OCI-LY7 (cell line): ENCODE measurements around the gene BRSK2. TPM values are rescaled to one million over a fixed set of nuclear protein-coding genes. Genes with fewer than 3 reads are reported as not detected.

Source experiments
- BruUV-seq: library from RNA; stranded (reverse); fragments of 400-500 nt; replicated peaks from 2 replicates; lab custom pipeline; 2021; lab: Mats Ljungman, UMichigan
- CTCF ChIA-PET: fragments of 300-600 bp; sonication (Branson Sonifier 250); formaldehyde crosslinking; loops from one replicate; lab custom pipeline; 2022; ENCODE audit warnings: antibody characterized with exemption; ENCODE audit not compliant: unreplicated experiment; lab: Charles Lee
- POLR2A ChIA-PET: fragments of 300-600 bp; sonication (Branson Sonifier 250); formaldehyde crosslinking; loops from one replicate; lab custom pipeline; 2022; ENCODE audit warnings: antibody characterized with exemption; lab: Charles Lee
- DNase-seq: peaks from one replicate; pipeline ENCODE4 v3.0.0-alpha.2; 2015; ENCODE audit warnings: low spot score
- H2AFZ ChIP-seq: fragments of 200-600 bp; sonication (generic), shearing (Covaris generic); 2 replicates; pipeline ENCODE4 v1.6.1; 2014; ENCODE audit warnings: mild to moderate bottlenecking, antibody characterized with exemption, low read length, moderate library complexity
- H3K27ac ChIP-seq: fragments of 200-600 bp; sonication (generic); 2 replicates; pipeline ENCODE4 v1.5.1; 2014; ENCODE audit warnings: mixed run types, low read depth, mild to moderate bottlenecking, moderate library complexity, low read length, inconsistent platforms; ENCODE audit not compliant: poor library complexity, severe bottlenecking
- H3K36me3 ChIP-seq: fragments of 200-600 bp; sonication (generic); 2 replicates; pipeline ENCODE4 v1.6.1; 2014; ENCODE audit warnings: mild to moderate bottlenecking, antibody characterized with exemption, low read length, moderate library complexity, mixed read lengths; ENCODE audit not compliant: insufficient read depth
- H3K4me1 ChIP-seq: fragments of 200-600 bp; sonication (generic); 2 replicates; pipeline ENCODE4 v1.5.1; 2014; ENCODE audit warnings: mild to moderate bottlenecking, low read length; ENCODE audit not compliant: insufficient read depth, poor library complexity, severe bottlenecking
- H3K4me2 ChIP-seq: fragments of 200-600 bp; sonication (generic); 2 replicates; pipeline ENCODE4 v1.6.1; 2014; ENCODE audit warnings: mild to moderate bottlenecking, low read length
- H3K4me3 ChIP-seq: fragments of 200-600 bp; sonication (generic); 2 replicates; pipeline ENCODE4 v1.5.1; 2014; ENCODE audit warnings: mild to moderate bottlenecking, low read depth, low read length; ENCODE audit not compliant: poor library complexity, severe bottlenecking
- H3K79me2 ChIP-seq: fragments of 200-600 bp; sonication (generic); 2 replicates; pipeline ENCODE4 v1.6.1; 2016; ENCODE audit warnings: low read depth, mild to moderate bottlenecking, low read length, moderate library complexity, mixed read lengths; ENCODE audit not compliant: insufficient read depth
- H3K9me2 ChIP-seq: fragments of 200-600 bp; sonication (generic); 2 replicates; pipeline ENCODE4 v1.6.1; 2016; ENCODE audit warnings: mild to moderate bottlenecking, low read length, mixed read lengths; ENCODE audit not compliant: insufficient read depth
- H3K9me3 ChIP-seq: fragments of 200-600 bp; sonication (generic); 2 replicates; pipeline ENCODE4 v1.6.1; 2014; ENCODE audit warnings: mild to moderate bottlenecking, mixed run types, low read length, mixed read lengths
- H4K20me1 ChIP-seq: fragments of 200-600 bp; sonication (generic); 2 replicates; pipeline ENCODE4 v1.6.1; 2014; ENCODE audit warnings: mild to moderate bottlenecking, antibody characterized with exemption, low read length, moderate library complexity, mixed read lengths; ENCODE audit not compliant: insufficient read depth
- EZH2phosphoT487 ChIP-seq: fragments of 200-600 bp; sonication (generic); IDR thresholded peaks from 2 replicates; pipeline ENCODE4 v1.6.1; 2018; ENCODE audit warnings: low read depth, borderline replicate concordance, mild to moderate bottlenecking, mixed run types, antibody characterized with exemption, low read length, moderate library complexity, mixed read lengths
- intact Hi-C: fragments of 100-400 bp; cut with micrococcal nuclease; formaldehyde crosslinking; loops from one replicate; pipeline ENCODE4 v1.10.0; 2022; ENCODE audit not compliant: unreplicated experiment
- total RNA-seq, 2 experiments: library from RNA; depleted of rRNA in 1 of 2; stranded (reverse); fragments of >200 nt in 1 of 2; shearing (Covaris generic) in 1 of 2; gene quantifications; 2 replicates each; pipeline ENCODE4 v1.2.3, GENCODE V29; 2014 to 2022
- TF ChIP-seq, protein P1 (sequence below): fragments of 200-600 bp; sonication (generic); conservative IDR thresholded peaks from 2 replicates; pipeline ENCODE4 v1.5.1; 2014; ENCODE audit warnings: mild to moderate bottlenecking, antibody characterized with exemption, low read length, moderate library complexity, mixed read lengths

Gene BRSK2
- total RNA-seq, 2 experiments from 2014 or later = not detected

DNA sequence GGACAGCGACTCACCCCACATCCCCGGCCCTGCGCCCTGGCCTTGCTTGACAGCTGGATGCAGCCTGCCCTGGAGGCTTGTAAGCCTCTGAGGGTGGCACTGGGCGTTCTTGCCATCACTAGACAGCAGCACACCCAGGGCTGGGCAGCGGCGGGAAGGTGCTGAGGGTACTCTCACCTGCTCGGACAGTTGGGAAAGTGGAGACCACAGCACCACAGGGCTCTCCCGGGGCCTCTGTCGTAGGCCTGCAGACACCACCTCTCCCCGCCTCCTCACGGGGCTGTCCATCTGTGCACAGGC is 18.8 kb upstream of the BRSK2 start:
- no peak for DNase-seq
- Histone ChIP-seq H3K4me1 (no peaks in the 10 kb centered on the region), H3K9me3 (no peaks in the 10 kb centered on the region), H4K20me1 (no peaks in the 10 kb centered on the region), H3K36me3 (no peaks in the 10 kb centered on the region), H2AFZ (no peak overlapping the region), H3K79me2 (no peaks in the 10 kb centered on the region), H3K4me2 (no peak overlapping the region), H3K4me3 (no peak overlapping the region), H3K9me2 (no peaks in the 10 kb centered on the region), H3K27ac (no peak overlapping the region)
- intact Hi-C loops = no loop called here
- TF ChIP-seq, protein P1, sequence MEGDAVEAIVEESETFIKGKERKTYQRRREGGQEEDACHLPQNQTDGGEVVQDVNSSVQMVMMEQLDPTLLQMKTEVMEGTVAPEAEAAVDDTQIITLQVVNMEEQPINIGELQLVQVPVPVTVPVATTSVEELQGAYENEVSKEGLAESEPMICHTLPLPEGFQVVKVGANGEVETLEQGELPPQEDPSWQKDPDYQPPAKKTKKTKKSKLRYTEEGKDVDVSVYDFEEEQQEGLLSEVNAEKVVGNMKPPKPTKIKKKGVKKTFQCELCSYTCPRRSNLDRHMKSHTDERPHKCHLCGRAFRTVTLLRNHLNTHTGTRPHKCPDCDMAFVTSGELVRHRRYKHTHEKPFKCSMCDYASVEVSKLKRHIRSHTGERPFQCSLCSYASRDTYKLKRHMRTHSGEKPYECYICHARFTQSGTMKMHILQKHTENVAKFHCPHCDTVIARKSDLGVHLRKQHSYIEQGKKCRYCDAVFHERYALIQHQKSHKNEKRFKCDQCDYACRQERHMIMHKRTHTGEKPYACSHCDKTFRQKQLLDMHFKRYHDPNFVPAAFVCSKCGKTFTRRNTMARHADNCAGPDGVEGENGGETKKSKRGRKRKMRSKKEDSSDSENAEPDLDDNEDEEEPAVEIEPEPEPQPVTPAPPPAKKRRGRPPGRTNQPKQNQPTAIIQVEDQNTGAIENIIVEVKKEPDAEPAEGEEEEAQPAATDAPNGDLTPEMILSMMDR = no peak
- TF ChIP-seq EZH2phosphoT487 = no peak
- ChIA-PET POLR2A (no interaction called here), CTCF (no interaction called here)
- BruUV-seq = no TSS peak

DNA sequence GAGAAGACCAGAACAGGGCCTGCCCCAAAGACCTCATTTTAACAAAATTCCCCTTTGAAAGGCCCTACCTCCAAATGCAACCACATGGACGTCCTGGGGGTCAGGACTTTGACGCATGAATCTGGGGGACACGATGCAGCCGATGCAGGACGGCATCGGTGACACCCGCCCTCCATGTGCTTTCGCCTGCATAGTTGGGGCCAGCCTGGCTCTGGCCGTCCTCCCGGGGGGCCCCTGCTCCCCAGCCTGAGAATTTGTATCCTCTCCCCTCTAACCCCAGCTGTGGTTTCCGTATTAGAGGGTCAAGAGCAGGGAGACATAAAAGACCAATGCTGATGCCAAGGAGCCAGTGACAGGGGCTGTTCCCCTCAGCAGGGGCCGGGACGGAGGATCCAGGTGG is 18.4 kb upstream of the BRSK2 start:
- POLR2A ChIA-PET = no interaction called here
- Histone ChIP-seq H3K9me2 (no peaks in the 10 kb centered on the region), H3K9me3 (no peaks in the 10 kb centered on the region), H3K36me3 (no peaks in the 10 kb centered on the region), H3K4me1 (no peaks in the 10 kb centered on the region), H4K20me1 (no peaks in the 10 kb centered on the region), H2AFZ (no peak overlapping the region), H3K27ac (no peak overlapping the region), H3K4me3 (no peak overlapping the region), H3K4me2 (no peak overlapping the region), H3K79me2 (no peaks in the 10 kb centered on the region)
- BruUV-seq = no TSS peak
- CTCF ChIA-PET = no interaction called here
- no peak for DNase-seq
- TF ChIP-seq, protein P1 = no peak
- no peak for TF ChIP-seq EZH2phosphoT487
- intact Hi-C loops = no loop called here

- no TSS peak for BruUV-seq
- no peak for TF ChIP-seq EZH2phosphoT487
- TF ChIP-seq, protein P1 = no peak
Measured at GRCh38 chr11:1371836-1372465, 17.8 kb upstream of the BRSK2 start.

More at GRCh38 chr11:1371836-1372465, 17.8 kb upstream of the BRSK2 start:
- ChIA-PET CTCF (no interaction called here), POLR2A (no interaction called here)
- intact Hi-C loops = no loop called here
- Histone ChIP-seq H4K20me1 (no peaks in the 10 kb centered on the region), H3K4me2 (no peak overlapping the region), H3K9me3 (no peaks in the 10 kb centered on the region), H3K79me2 (no peaks in the 10 kb centered on the region), H3K36me3 (no peaks in the 10 kb centered on the region), H2AFZ (no peak overlapping the region), H3K4me1 (no peaks in the 10 kb centered on the region), H3K4me3 (no peak overlapping the region), H3K27ac (no peak overlapping the region), H3K9me2 (no peaks in the 10 kb centered on the region)
- DNase-seq = no peak
